Activated CD8-positive, alpha-beta memory T cell treated with anti-CD3 and anti-CD28 coated beads, Interleukin-2, amount 50 U/mL, for 1 hour (primary cell): ENCODE results near the gene ADAT3.

ENCODE experiments used
- DNase-seq: peaks from one replicate; pipeline ENCODE4 v3.0.0-alpha.2; 2020; ENCODE audit errors: extremely low read depth

The ADAT3 gene

DNA sequence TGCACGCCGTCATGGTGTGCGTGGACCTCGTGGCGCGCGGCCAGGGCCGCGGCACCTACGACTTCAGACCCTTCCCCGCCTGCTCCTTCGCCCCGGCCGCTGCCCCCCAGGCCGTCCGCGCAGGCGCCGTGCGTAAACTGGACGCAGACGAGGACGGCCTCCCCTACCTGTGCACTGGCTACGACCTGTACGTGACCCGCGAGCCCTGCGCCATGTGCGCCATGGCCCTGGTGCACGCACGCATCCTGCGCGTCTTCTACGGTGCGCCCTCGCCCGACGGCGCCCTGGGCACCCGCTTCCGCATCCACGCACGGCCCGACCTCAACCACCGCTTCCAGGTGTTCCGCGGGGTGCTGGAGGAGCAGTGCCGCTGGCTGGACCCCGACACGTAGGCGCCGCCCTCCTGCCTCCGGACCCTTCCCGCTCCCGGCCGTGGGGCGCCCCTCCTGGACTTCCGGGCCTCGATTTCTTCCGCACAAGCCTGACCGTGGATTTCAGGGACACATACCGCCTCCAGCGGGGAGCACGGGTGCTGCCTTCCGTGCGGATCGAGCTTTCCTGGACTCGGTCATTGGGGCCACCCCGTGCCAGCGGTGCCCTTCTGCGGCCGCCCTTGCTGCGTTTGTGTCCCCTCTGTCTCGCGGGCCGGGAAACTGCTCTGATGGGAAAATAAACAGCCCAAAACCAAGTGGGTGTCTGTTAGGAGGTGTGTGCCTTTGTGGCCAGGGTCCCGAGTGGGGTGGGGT, 7.7 kb downstream of the ADAT3 start:
- DNase-seq, result no peak

DNA sequence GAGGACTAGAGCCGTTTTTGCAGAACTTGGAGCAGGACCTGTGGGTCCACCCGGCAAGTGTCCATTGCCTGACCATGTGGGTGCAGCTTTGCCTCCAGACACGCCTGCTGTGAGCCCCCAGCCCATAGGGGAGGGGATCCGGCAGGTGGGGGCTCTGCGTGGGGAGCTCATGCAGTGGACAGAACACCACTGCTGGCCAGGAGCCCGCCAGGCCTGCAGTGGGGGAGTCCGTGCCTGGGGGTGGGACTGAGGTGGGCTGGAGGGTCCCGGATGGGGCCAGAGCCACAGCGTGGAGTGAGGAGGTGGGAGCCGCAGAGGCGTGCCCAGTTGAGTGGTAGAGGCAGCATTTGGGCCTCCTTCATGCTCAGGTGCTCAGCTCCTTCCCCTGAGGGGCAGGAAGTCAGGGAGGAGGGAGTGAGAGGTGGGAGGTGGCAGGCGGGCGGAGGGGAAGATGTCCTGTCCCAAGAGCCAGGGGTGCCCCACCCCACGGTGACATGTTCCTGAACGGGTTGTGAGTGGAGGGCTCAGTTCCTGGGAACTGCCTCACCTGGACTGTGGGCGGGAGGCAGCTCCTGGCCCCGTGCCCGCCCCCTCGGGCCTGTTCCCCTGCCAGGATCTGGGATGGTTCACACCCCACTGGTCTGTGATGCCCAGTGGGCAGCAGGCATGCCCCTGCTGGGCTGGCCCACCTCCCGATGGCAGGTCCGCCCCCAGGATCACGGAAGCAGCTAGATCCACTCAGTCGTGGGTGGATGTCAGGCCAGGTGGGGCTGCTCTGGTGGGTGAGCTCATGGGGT, 8.8 kb downstream of the ADAT3 start:
- no peak for DNase-seq

DNA sequence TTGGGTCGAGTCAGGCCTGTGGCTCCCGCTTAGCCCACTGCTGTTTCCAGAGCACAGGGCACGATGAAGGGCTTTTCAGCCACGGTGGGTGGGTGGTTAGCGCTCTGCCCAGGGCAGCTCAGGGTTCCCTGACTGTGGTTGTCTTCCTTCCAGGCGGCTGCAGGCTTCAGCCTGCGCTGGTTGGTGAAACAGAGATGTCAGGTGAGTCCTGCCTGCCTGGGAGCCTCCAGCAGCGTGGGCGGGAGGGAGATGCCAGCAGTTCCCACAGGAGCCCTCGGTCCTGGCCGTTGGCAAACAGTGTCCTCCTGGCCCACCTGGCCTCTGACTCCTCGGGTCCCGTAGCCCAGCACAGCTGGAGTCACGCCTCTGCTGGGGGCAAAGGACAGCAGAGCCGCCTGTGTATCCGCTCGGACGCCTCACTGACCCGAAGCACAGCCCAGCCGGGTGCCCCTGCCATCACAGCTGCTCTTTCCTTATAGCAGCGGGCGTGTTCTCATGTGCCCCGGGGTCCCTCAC, 9.7 kb downstream of the ADAT3 start:
- DNase-seq, result no peak

DNA sequence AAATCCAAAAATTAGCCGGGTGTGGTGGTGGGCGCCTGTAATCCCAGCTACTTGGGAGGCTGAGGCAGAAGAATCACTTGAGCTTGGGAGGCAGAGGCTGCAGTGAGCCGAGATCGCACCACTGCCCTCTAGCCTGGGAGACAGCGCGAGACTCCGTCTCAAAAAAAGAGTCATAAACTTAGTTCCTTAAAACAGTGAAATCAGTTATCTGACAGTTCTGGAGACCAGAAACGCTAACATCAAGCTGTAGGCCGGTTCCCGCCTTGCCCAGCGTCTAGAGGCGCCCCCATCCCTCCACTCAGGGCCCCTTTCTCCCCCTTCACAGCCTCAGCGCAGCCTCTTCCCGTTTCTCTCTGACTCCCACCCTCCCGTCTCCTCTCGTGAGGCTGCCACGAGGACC, 11.9 kb downstream of the ADAT3 start:
- DNase-seq, result no peak

DNA sequence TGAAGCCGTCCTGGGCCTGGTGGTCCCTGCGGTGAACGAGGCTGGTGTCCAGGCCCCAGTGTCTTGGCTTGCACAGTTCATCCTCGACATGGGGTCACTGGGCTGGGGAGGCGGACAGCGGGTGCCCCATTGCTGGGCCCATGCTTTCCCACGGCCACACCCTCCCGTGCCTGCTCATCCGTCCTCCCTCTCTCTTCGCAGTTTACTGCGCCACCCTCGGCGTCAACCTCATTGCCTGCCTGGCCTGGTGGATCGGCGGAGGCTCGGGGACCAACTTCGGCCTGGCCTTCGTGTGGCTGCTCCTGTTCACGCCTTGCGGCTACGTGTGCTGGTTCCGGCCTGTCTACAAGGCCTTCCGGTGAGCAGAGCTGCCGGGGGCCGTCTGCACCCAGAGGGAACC, 12.7 kb downstream of the ADAT3 start:
- DNase-seq, result no peak

DNA sequence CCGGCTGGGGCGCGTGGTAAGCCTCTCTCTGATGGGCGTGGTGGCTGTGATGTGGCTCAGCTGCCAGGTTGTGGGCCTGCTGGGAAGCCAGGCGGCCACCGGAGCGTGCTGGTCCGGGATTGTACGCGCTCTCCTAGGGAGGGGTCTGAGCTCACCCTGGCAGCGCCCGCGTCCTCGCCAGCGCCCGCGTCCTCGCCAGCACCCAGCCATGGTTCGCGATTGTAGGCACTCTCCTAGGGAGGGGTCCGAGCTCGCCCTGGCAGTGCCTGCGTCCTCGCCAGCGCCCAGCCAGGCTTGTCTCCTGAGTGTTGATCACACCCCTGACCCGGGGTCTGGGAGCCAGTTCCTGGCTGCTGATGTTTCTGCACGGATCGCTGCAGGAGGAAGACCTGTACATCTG, 13.8 kb downstream of the ADAT3 start:
- DNase-seq, result no peak

DNA sequence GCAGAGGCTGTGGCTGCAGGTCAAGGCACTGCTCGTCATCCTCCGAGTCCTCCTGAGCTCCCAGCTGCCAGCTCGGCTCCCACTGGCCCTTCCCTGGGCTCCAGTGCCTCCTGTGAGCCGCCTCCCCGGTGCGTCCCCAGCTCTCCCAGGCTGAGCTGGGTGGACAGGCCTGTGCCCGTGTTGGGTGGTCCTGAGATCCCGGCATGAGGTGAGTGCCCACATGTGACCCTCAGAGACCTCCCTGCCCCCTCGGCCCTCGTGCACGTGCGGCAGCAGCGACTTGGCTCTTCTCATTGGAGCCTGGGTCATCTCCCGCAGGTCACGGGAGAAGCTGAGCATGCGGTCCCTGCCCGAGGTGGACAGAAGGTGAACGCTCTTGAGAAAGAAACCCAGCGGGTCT, 15.4 kb downstream of the ADAT3 start:
- no peak for DNase-seq

DNA sequence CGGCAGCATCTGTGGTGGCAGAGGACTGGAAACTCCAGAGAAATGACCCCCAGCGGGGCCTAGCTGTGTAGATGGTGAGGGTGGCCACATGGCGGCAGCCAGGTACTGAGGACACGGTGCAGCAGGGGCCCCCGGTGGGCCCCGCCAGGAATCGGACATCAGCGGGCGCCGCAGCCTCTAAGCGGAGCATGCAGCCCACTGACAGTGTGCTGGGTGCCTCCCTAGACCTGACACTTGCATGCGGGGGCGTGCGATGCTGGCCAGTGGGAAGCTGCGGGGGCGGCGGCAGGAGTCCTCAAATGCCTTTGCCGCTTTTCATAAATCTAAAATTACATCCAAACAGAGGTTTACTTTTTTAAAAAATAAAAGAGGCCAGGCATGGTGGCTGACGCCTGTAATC, 16.1 kb downstream of the ADAT3 start:
- no peak for DNase-seq

DNA sequence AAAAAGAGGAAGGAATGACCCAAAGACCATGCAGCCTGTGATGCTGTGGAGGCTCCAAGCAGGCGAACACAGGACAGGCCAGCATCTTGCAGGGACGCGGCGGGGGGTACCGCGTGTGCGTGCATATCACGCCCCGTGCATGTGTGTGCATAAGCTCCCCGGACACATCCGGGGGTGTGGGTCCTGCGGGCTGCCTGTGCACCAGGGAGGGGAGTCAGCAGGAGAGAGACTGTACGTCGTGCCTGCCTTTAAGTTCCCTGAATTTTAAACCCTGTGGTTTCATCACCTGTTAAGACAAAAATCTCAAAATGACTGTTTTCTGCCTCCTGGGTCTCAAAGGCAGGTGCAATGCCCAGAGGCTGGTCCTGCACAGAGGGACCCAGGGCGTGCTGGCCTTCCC, 16.6 kb downstream of the ADAT3 start:
- no peak for DNase-seq

DNA sequence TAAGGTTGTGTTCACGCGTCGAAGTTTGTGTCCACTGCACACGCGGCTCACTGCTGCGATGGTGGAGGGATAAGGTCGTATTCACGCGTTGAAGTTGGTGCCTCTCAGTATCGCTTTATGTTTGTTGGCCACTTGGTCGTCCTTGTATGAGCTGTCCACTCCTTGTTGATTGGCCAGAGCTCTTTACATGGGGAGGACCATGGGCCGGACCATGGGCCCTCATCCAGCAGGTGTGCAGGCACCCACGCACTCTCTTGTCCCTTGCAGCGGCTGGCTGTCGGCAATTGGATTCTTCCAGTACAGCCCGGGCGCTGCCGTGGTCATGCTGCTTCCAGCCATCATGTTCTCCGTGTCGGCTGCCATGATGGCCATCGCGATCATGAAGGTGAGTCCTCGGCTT, 17.6 kb downstream of the ADAT3 start:
- DNase-seq, result no peak

DNA sequence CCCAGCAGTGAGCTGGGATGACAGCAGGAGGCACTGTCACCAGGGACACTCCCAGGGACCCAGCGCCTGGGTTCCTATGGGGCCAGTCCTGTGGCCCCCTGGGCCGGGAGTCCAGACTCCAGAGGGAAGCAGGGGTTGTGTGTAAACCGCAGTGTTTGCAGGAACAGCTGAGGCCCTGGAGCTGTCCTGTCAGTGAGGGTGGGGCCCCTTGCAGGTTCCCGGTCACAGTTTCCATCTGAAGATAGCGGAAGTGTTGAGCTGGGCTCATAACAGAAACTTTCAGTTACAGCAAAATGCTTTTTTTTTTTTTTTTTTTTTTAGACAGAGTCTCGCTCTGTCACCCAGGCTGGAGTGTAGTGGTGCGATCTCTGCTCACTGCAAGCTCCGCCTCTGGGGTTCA, 18.1 kb downstream of the ADAT3 start:
- DNase-seq, result no peak

DNA sequence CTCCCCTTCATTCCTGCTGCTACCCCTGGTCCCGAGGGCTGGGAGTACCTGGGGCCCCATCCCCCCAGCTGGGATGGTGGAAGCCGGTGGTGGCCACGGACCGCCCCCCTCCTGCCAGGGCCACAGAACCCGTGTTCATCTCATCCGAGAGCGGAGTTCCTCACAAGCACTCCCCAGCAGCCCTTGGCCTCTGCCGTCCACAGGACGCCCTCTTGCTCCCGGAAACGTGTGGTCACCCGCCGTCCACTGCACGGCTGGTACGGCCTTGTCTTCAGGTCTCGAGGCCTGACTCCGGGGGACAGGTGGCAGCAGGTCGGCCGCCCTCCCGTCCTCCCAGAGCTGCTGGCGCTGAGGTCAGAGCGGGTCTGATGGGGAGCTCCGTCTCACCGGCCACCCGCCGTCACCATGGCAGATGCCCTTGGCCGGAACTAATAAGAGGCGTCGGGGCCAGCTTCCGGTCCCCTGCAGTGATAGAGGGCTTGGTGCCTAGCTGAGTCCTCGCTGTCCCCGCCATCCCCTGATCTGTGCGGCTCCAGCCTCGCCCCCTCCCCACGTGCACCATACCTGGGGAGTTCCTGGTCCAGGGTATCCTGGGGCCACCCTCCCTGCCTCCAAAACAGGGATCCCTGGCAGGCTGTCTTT, 19.2 kb downstream of the ADAT3 start:
- DNase-seq, result no peak

DNA sequence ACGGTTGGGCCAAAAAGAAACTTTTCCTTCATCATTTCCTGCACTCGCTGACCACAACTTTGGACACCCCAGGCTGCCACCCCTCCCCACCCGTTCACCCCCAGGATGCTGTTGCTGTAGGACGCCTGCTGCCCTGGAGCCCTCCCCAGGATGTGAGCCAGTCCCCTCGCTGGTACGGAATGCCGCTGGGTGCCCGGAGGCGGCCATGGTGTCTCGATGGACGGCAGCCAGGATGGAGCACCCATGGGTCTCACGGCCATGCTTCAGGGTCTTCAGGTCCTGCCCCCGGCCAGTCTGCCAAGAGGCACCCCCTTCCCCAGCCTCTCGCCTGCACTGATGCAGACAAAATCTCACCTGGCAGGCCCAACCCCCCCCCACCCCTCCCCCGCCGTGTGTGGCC, 20.3 kb downstream of the ADAT3 start:
- DNase-seq, result no peak

DNA sequence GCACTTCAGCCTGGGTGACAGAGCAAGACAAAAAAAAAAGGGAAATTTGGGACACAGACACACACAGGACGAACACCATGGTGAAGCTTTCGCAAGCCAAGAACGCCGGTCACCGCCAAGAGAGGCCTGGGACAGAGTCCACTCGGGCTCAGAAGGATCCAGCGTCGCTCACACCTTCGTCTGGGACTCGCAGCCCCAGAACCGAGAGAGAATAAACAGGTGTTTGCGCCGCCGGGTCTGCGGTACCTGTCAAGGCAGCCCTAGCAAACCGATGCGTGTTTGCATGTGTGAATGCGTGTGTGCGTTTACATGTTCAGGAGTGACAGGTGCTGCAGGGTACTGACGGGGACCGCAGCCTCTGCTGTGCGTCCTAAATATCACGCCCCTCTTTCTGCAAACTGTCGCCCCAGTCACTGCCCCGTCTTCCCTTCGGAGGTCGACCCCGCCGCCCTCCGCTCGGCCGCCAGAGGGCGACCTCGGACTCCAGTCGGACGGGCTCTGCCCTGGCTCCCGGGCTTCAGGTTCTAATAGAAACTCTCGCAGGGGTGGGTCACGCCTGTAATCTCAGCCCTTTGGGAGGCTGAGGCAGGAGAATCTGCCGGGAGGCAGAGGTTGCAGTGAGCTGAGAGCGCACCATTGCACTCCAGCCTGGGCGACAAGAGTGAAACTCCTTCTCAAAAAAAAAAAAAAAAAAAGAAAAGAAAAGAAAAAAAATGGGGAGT, 24.0 kb downstream of the ADAT3 start:
- DNase-seq, result no peak

DNA sequence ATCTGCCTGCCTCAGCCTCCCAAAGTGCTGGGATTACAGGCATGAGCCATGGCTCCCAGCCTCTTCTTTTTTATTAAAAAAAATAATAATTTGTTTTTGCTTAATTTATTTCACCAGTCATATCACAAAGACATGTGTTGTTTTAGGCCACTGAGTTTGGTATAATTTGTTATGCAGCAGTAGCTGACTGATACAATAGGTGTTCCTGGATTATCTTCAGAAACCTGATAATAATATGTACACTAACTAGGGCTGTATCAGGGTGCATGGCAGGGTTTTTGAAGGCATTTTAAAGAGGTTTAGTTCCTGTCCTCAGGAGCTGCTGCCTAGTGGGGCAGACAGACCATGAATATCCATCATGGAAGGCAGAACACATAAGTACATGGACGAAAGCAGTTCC, 26.2 kb downstream of the ADAT3 start:
- DNase-seq, result no peak

DNA sequence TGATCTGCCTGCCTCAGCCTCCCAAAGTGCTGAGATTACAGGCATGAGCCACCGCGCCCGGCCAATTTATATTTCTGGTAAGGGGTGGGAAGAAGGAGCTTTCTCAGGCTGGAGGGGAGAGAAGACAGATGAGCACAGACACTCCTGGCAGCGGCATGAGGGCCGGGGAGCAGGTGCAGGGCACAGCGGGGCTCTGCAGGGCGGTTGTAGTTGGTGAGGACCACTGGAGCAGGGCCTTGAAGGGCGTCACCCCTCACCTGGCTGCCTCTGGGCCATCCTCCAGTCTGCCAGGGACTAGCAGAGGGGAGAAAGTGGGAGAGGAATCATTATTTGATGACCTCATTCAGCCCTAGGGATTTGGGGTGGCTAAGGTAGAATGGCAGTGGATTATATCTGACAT, 27.2 kb downstream of the ADAT3 start:
- no peak for DNase-seq

DNA sequence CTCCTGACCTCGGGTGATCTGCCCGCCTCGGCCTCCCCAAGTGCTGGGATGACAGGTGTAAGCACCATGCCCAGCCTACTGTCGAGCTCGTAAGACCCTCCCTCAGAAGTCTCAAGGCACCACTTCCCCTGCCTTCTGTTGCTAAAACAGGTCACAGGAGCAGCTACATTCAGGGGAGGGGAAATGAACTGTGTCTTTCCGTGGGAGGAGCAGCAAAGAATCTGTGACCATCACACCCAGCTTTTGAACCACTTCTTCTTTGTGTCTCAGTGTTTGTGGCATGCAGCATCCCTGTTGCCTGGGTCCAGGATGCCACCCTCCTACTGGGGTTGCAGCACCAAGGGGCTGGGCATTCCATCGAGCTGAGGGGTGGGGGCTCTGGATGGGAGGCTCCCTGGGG, 28.0 kb downstream of the ADAT3 start:
- no peak for DNase-seq

DNA sequence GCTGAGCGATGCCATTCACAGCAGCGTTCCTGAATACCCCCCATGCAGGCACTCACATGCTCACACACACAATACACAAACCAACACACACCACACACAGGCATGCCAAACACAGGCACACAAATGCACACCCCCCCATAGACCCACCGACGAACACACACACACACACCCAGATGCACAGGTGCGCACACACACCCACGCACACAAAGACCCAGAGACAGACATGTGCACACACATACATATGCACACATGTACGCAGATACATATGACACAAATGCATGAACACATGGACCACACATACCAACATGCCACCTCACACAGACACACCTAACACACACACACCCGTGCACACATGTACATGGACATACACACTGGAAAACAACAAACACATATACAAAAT, 28.7 kb downstream of the ADAT3 start:
- no peak for DNase-seq

DNA sequence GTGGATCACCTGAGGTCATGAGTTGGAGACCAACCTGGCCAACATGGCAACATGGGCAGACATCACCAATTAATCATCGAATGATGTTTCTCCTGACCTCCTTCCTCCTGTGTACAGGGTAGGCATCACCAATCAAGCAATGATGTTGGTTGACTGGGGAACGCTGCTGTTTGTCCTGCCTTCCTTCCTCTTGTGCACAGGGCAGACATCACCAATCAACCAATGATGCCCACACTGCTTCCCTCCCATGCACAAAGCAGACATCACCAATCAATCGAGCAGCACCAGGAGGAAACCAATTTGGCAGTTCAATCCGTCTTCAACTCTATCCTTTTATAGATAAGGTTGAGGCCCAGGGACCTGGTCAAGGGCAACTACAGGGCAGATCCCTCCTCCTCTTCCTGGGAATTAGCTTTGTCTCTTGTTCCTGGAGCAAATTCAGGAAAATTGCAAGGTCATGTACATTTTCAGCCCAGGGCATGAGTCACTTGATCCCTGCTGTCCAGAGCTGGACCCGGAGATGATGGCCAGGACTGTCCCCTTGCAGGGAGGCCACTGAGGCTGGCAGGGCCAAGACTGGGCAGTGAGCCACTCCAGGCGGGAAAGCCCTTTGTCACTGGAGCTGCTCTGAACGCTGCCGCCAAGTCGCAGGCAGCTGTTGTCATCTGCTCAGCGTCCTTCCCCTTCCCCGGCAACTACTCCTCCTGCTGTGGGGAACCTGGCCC, 30.4 kb downstream of the ADAT3 start:
- DNase-seq, result no peak

DNA sequence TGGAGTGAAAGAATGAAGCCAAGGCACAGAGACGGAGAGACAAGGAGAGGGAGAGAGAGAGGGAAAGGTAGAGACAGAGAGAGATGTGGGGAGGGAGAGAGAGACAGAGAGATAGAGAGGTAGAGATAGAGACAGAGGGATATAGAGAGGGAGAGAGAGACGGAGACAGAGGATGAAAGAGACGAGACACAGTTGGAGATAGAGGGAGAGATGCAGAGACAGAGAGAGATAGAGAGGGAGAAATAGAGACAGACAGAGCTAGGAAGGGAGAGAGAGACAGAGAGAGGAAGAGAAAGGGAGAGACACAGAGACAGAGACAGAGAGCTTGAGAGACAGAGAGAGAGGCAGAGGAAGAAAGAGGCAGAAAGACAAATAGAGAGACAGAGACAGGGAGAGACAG, 31.2 kb downstream of the ADAT3 start:
- no peak for DNase-seq

DNA sequence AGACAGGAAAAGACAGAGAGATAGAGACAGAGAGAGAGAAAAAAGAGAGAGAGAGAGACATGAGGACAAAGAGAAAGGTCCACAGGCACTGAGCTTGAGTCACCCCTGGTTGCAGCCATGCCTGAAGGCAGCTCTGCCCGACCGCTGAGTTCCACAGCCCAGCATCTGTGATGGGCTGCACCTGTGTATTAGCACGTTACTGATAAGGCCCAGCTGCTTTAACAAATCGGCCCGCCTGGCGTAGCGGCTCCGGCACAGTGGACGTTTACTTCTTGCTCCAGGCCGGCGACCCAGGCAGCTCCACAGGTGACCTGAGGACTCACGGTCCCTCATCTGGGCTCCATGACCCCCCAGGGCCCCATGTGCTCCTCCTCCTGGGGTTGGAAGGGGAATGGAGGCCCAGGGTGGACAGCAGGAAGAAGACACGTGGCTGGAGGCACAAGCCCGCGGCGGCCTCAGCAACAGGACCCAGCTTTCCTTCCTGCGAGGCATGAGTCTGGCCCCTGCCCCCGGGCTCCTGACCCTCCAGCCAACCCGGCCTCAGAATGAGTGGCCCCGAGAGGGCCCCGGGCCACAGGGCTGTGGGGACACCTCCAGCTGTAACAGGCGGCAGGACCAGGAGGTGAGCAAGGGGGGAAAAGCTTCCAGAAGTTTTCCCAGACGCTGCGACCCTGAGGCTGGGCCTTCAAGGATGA, 31.9 kb downstream of the ADAT3 start:
- no peak for DNase-seq
